ENCODE data around the gene DHDDS.

- no peak for TF ChIP-seq EZH2 (IDR thresholded peaks at IDR 0.05)
- TF ChIP-seq POLR2AphosphoS5 (IDR thresholded peaks at IDR 0.05; ENCODE audit: borderline replicate concordance, low read depth, low read length) = no peak
- no peak for TF ChIP-seq FOXP2 (optimal IDR thresholded peaks at IDR 0.05; ENCODE audit: control extremely low read depth, extremely low read length, insufficient read depth)
These were observed 61.1 kb downstream of the DHDDS start for GRCh38 chr1:26493267-26493666.
